HG03354 (cell line): ENCODE data around the gene EMP3.
"Not testable (repeated sequence)": the region's sequence is repeated elsewhere in the genome, so short reads cannot be mapped to it uniquely, and the experiment has no call there.

Source experiments
- ATAC-seq: cut with Tn5 transposase; IDR thresholded peaks from one replicate; pipeline ENCODE4 v1.9.1; 2021; ENCODE audit warnings: mild to moderate bottlenecking; ENCODE audit not compliant: unreplicated experiment, poor library complexity, severe bottlenecking

The EMP3 gene

GRCh38 chr19:48325265-48325910 is at the start of gene EMP3:
TSS of gene EMP3 (plus strand) at chr19:48325552. CDS start at chr19:48326845, 1,293 bp downstream.
- ATAC-seq: no peak

GRCh38 chr19:48279747-48280146 is 45.6 kb upstream of the EMP3 start:
- ATAC-seq: no peak

- no peak for ATAC-seq
These were observed 41.4 kb upstream of the EMP3 start for GRCh38 chr19:48283908-48284307.

- no peak for ATAC-seq
These were observed 40.5 kb upstream of the EMP3 start for GRCh38 chr19:48284896-48285295.

GRCh38 chr19:48287748-48288147 is 37.6 kb upstream of the EMP3 start:
- ATAC-seq: no peak

GRCh38 chr19:48290401-48290770 is 35.0 kb upstream of the EMP3 start:
- ATAC-seq: no peak

GRCh38 chr19:48290771-48291488 is 34.4 kb upstream of the EMP3 start:
- ATAC-seq: no peak

- ATAC-seq: not testable (repeated sequence)
These were observed 33.9 kb upstream of the EMP3 start for GRCh38 chr19:48291489-48291815.

GRCh38 chr19:48292798-48293197 is 32.6 kb upstream of the EMP3 start:
- no peak for ATAC-seq

- no peak for ATAC-seq
These were observed 29.9 kb upstream of the EMP3 start for GRCh38 chr19:48295458-48295857.

- ATAC-seq: no peak
These were observed 28.2 kb upstream of the EMP3 start for GRCh38 chr19:48296963-48297734.

- no peak for ATAC-seq
These were observed 27.4 kb upstream of the EMP3 start for GRCh38 chr19:48297975-48298374.

GRCh38 chr19:48301886-48302599 is 23.3 kb upstream of the EMP3 start:
- ATAC-seq: no peak

GRCh38 chr19:48302600-48302959 is 22.8 kb upstream of the EMP3 start:
- no peak for ATAC-seq

GRCh38 chr19:48303367-48303766 is 22.0 kb upstream of the EMP3 start:
- no peak for ATAC-seq

- no peak for ATAC-seq
These were observed 21.5 kb upstream of the EMP3 start for GRCh38 chr19:48303866-48304265.

- ATAC-seq: no peak
These were observed 16.4 kb upstream of the EMP3 start for GRCh38 chr19:48308631-48309586.

- ATAC-seq: not testable (repeated sequence)
These were observed 15.6 kb upstream of the EMP3 start for GRCh38 chr19:48309731-48310130.

GRCh38 chr19:48310227-48310626 is 15.1 kb upstream of the EMP3 start:
- ATAC-seq: no peak
